Muscle of arm (tissue), 12 donors: ENCODE results near the gene SP3. TPM values are rescaled to one million over a fixed set of nuclear protein-coding genes. Genes with fewer than 3 reads are reported as not detected.

Experiments used
- DNase-seq: peaks from one replicate; pipeline ENCODE4 v3.0.0-alpha.2; 2013
- polyA plus RNA-seq, 12 donors: library from polyadenylated mRNA; unstranded; fragments of 120-200 nt; gene quantifications; one replicate each; pipeline ENCODE4 v1.2.1, GENCODE V29; 2013; ENCODE audit not compliant: insufficient read length in 12 of 12

SP3 gene
- polyA plus RNA-seq, 12 donors, result 68.8 to 100 (median 84.2) TPM; not detected in 1

GRCh38 chr2:173972165-173972564 is 7.0 kb upstream of the SP3 start:
- DNase-seq, result no peak

DNA sequence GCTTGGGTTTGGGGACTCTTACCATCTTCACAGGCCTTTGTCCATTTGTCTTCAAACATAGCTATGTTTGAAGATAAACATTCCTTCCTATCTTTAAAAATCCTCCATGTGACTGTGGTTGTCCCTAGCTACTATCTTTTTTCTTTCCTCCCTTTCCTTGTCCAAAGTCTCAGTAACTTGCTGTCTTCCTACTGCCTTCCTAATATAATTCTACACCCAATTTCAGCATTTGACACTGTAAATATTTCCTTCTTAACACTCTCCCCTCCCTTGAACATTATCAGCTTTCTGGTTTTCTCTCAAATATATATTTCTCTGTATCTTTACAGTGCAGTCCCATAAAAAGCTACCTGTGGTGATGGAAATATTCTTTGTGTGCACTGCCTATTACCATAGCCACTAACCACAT is 5.3 kb upstream of the SP3 start:
- no peak for DNase-seq

- DNase-seq, result no peak
Measured at GRCh38 chr2:173969886-173970285, 4.7 kb upstream of the SP3 start.

DNA sequence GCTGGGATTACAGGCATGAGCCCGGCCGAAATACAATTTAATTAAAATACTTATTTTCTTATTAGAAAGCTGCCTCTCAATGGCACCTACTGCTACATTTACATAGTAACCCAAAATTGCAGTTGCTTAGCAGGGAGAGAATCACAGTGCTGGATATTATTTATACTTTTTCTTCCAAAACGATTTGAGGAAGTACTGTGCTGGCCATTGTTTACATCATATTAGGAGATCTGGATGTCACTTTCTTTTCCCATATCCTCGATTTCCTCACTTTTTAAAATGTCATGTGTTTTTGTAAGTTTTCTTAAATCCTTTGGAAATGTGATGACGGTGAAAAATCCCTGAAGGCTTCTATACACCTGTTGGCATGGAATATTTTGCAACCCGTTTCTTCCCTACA is 3.4 kb upstream of the SP3 start:
- no peak for DNase-seq

- no peak for DNase-seq
Measured at GRCh38 chr2:173966274-173967098, 1.3 kb upstream of the SP3 start.

GRCh38 chr2:173964565-173965371 is 405 bp downstream of the SP3 start:
- DNase-seq, result peak; percentile 88

DNA sequence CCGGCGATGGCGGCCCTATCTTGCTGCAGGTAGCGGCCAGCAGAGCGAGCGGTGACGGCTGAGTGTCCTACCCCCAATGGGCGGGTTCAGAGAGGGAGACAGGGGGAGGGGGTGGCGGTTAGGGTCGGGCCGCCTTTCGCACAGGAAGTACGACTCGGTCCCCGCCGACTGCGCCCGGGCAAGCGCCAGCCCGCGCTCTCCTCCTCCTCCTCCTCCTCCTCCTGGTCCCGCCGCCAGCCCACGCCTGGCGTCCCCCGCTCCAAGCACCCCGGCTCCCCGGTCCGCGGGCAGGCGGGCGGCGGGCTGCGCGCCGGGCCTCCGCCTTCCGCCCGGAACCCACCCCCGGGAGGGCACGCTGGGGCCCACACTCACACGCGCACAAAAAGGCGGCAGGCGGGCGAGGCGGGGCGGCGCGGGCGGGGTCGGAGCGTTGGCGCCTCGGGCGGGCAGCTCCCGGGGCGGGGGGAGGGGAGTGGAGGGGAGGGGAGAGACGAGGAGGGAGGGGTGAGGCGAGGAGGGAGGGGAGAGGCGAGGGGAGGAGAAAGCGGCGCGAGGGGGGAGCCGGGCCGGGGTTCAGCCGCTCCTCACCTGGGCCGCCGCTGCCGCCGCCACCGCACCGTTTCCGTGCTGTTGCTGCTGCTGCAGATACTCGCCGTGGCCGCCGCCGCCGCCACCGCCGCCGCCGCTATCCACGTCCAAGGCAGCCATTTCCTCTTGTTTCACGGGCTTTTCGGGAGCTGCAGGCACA is 1.2 kb downstream of the SP3 start:
- peak; percentile 86 for DNase-seq

DNA sequence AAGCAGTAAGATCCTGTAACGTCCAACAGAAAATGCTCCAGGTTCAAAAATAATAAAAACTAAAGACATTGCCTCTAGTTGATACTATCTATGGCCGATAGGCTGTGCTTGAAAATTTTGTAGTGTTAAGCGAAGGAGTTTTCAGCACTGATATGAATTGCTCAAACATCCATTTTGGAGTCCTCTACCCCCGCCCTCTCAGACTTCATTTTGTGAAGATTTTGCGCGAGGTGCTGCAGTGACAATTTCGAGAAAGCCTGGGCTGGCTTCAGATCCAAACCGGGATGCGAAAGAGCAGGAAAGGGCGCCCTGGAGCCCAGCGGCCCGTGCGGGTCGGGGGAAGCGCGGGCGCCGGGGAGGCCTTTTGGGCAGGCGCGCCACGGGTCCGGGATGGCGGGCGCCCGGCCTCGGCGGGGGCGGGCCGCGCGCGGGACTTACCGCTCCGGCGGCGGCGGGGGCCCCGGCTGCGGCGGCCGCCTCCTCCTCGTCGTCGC is 1.8 kb downstream of the SP3 start:
- DNase-seq, result peak; percentile 81

- DNase-seq, result no peak
Measured at GRCh38 chr2:173962583-173963110, 2.5 kb downstream of the SP3 start.

GRCh38 chr2:173962031-173962430 is 3.1 kb downstream of the SP3 start:
- no peak for DNase-seq

GRCh38 chr2:173961346-173961705 is 3.8 kb downstream of the SP3 start:
- no peak for DNase-seq

DNA sequence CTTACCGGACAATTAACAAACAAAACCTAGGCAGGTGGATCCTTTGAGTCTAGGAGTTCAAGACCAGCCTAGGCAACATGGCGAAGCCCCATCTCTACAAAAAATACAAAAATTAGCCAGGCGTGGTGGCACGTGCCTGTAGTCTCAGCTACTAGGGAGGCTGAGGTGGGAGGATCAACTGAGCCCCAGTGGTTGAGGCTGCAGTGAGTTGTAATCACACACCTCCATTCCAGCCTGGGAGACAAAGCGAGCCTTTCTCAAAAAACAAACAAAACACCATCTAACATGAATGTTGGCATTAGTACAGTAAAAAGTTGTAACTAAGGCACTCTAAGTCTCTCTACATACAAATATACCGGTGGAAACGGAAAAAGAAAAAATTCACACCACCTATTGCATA is 5.3 kb downstream of the SP3 start:
- no peak for DNase-seq

GRCh38 chr2:173959358-173959884 is 5.8 kb downstream of the SP3 start:
- DNase-seq, result no peak

DNA sequence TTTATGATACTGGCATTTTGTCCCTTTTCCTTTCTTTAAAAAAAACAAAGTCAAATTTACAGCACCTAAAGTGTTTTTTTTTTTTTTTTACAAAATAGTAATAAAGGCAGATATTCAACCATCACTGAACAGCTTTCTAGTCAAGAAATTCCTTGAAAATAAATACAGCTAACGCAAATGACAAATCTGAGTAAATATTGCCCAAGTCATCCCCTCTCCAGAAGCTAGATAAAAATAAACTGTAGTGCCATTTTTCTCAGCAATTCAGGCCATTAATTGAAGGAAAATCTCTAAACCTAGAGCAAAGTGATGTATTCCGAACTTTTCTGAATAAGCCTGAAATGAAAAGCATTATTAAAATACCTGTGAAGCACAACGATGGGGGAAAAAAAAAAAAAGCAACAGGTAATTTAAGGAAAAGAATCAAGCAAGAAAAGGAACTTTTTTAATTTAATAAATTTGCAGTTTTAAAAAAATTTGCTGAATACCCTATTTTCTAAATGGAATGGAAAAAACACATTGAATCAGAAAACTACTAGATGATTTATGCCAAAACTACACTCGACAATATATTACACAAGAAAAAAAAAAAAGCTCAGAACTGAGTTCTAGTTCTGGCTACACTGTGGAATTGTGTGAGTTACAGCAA is 6.9 kb downstream of the SP3 start:
- no peak for DNase-seq

DNA sequence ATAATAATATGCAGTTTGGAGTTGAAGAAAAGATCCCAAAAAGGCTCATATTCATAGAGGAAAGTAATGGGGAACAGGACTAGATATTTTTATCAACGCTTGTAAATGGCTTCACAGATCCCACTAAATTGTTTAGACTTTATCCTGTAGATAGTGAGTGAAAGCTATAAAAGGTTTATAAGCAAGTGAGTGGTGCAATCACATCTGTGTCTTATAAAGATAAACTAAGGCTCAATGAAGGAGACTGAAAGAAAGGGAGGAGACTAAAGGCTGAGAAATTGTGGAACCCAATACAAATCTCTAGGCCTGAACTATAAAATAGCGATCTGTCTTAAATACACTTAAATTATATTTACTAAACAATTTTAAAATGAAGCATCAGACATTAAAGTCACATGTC is 7.7 kb downstream of the SP3 start:
- DNase-seq, result no peak

- no peak for DNase-seq
Measured at GRCh38 chr2:173956454-173956853, 8.7 kb downstream of the SP3 start.

DNA sequence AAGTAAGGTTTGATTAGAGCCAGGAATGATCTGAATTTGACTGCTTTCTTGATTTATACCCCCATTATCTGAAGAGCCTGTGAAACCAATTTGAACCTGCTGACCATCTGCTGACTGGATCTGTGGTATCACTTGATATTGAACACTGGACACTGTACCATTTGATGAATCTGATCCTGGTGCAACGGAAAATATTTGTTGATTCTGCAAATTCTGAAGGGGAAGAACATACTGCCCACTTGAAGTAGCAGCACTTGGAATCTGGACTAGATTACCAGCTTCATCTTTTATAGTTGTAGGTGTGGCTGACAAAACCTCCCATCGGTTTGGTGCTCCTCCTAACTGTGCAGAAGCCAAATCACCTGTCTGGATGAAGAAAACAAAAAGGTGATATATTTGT is 9.3 kb downstream of the SP3 start:
- no peak for DNase-seq

- no peak for DNase-seq
Measured at GRCh38 chr2:173955004-173955403, 10.2 kb downstream of the SP3 start.

DNA sequence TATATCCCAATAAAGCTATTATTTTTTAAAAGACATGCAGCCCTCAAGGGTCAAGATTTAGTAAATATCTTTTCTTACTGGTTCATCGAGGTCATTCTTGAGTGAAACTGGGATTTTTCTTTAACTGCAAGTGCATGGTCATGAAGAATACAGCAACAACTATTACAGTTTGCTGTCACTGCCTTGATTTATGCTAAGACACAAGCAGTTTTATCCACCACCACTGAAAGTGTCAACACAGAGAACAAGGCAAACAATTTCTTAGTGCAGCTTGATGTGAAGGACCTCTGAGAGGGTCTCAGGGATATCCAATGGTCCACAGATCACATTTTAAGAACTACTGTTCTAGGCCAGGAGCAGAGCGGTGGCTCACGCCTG is 12.1 kb downstream of the SP3 start:
- no peak for DNase-seq

DNA sequence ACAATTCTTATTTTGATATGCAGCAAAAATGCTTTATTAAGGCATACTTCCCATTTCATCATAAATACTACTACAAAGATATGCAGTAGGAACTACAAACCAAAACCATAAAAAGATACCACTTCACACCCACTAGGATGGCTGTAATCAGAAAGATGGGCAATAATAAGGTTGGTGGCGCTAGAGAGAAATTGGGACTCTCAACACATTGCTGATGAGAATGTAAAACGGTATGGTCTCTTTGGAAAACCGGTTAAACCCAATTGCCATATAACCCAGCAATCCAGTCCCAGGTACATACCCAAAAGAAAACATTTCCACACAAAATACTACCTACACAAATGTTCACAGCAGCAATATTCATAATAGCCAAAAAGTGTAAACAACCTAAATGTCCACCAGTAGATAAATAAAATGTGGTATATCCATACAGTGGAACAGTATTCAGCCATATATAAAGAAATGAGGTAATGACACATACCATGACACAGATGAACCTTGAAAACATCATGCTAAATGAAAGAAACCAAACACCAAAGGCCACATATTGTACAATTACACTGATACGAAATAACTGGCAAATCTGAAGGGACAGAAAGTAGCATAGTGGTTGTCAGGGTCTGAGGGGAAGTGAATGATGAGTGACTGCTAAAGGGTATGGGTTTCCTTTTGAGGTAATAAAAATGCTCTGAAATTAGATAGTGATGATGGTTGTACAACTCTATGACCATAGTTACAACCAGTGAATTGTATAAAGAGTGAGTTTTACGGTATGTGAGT is 12.7 kb downstream of the SP3 start:
- DNase-seq, result no peak

DNA sequence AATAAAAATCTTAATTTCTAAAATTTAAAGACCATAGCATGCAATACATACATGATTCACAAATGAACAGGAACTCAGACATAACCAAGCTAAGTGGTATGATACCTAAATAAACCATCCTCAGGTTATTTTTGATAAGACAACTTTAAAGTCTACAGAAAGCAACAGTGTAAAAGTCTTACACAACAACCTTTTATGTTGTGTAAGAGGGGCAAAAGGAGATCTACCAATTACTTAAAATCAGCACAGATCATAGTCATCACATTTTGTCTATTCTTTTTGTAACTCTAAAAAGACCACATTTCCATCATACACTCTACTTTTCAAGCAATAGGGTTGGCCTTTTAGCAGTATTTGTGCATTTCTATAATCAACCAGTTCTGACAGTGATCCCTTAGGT is 16.3 kb downstream of the SP3 start:
- no peak for DNase-seq
